Fibroblast of mammary gland (primary cell): Measurements from ENCODE around the gene HMCN1.

Source experiments
- DNase-seq: peaks from one replicate; pipeline ENCODE4 v3.0.0-alpha.2; 2010; ENCODE audit warnings: low read depth
- H3K4me3 ChIP-seq: 2 replicates; pipeline ENCODE4 v1.5.1; 2011; ENCODE audit warnings: low read depth, mild to moderate bottlenecking, low read length, moderate library complexity; ENCODE audit not compliant: control insufficient read depth
- TF ChIP-seq, protein P1 (sequence below): conservative IDR thresholded peaks from 2 replicates; pipeline ENCODE4 v1.5.1; 2011; ENCODE audit warnings: low read depth, low read length, inconsistent platforms; ENCODE audit not compliant: control insufficient read depth, insufficient read depth

Gene HMCN1

DNA sequence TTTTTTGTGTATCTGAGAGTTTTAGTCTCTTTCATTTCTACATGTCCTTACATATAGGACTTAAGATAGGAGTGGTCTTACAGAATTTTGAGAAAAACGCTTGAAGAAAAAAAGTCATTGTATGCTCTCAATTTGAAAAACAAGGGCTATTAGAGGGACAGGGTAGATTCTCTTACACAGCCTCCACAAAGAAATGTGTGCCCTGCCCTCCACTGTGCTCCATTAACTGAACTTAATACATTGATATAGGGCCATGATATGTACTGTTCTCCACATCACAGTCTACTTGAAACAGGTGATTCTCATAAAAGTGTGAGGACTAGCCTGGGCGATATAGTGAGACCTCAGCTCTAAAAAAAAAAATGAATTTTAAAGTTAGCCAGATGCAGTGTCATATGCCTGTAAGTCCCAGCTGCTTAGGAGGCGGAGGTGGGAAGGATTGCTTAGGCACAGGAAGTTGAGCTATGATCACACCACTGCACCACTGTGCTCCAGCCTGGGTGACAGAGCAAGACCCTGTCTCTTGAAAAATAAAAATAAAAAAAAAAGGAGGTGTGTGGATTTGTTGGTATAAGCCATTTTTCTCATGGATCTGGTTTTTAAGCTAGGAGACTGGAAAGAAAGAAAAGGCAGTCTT lies 77.0 kb downstream of the HMCN1 start:
- TF ChIP-seq, protein P1, sequence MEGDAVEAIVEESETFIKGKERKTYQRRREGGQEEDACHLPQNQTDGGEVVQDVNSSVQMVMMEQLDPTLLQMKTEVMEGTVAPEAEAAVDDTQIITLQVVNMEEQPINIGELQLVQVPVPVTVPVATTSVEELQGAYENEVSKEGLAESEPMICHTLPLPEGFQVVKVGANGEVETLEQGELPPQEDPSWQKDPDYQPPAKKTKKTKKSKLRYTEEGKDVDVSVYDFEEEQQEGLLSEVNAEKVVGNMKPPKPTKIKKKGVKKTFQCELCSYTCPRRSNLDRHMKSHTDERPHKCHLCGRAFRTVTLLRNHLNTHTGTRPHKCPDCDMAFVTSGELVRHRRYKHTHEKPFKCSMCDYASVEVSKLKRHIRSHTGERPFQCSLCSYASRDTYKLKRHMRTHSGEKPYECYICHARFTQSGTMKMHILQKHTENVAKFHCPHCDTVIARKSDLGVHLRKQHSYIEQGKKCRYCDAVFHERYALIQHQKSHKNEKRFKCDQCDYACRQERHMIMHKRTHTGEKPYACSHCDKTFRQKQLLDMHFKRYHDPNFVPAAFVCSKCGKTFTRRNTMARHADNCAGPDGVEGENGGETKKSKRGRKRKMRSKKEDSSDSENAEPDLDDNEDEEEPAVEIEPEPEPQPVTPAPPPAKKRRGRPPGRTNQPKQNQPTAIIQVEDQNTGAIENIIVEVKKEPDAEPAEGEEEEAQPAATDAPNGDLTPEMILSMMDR: no peak
- DNase-seq: peak; percentile 17
- no peak overlapping the region for H3K4me3 ChIP-seq

DNA sequence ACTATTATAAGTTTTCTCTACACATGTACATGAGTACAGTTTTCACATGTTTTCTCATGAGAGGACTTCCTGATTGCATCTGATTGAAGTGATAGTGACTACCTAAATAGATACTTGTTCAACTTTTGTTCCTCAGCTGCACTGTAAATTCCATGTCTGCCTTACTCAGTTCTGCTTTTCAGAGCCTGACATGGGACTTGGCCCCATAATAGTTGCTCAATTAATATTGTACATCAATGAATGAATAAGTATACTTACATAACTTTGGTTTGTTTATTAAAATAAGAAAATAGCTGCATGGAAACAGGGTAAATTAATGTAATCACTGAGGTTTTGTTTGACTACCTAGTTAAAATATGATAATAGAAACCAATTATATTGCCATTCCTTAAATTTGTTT lies 78.7 kb downstream of the HMCN1 start:
- no peak for DNase-seq
- TF ChIP-seq, protein P1: no peak
- H3K4me3 ChIP-seq: no peak overlapping the region

GRCh38 chr1:185813401-185813979 lies 79.3 kb downstream of the HMCN1 start:
- peak; percentile 79 for DNase-seq
- TF ChIP-seq, protein P1: peak; percentile 68
- H3K4me3 ChIP-seq: no peak overlapping the region

DNA sequence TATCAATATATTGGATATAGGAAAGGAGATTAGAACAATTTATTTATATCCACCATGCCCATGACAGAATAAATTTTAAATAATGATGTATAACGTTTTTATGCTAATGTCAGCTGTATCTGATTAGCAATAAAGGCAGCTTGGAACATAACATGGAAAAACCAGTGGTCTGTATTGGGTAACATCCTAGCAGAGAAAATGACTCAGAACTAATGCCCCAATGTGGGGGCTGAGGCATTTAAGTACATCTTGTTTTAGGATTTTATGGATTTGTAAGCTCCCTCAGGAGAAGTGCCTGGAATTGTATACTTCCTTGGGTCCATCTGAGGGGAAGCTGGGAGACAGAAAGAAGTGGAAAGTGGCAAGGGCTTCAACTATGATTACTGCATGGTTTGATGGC lies 82.3 kb downstream of the HMCN1 start:
- no peak overlapping the region for H3K4me3 ChIP-seq
- TF ChIP-seq, protein P1: no peak
- peak; percentile 96 for DNase-seq

- no peak for DNase-seq
- TF ChIP-seq, protein P1: no peak
- H3K4me3 ChIP-seq: no peak overlapping the region
Observed at GRCh38 chr1:185819798-185820197, 85.6 kb downstream of the HMCN1 start.

DNA sequence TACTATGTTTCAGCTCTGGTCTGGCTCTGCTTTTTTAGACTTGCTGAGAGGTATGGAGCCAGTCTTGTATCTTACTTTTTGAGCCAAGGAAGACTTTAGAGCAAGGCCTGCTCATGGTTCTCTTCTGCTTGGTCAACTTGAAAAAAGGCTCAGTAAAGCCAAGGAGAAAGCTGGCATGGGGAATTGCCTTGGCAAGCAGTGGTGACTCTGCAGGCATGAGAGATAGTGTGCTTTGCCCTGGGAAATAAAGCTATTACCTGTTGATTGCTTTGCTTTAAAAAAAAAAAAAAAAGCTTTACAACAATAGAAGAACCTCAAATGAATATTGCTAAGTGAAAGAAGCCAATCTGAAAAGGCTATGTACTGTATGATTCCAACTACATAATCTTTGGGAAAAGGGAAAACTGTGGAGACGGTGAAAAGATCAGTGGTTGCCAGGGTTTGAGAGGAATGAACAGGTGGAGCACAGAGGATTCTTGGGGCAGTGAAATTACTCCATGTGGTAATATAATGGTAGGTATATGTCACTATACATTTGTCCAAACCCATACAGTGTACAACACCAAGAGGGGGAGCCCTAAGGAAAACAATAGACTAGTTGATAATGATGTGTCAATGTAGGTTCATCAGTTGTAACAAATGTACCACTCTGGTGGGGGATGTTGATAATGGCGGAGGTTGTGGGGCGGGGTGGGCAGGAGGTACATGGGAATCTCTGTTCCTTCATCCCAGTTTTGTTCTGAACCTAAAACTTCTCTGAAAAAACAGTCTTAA lies 87.6 kb downstream of the HMCN1 start:
- no peak for DNase-seq
- TF ChIP-seq, protein P1: no peak
- H3K4me3 ChIP-seq: no peak overlapping the region
